NCI-H526 (cell line): ENCODE measurements around the gene KRT5.
"Not testable (repeated sequence)": the region's sequence is repeated elsewhere in the genome, so short reads cannot be mapped to it uniquely, and the experiment has no call there.

Experiments
- DNase-seq, 2 experiments: peaks; one replicate each; lab custom pipeline; 2025; lab: John Stamatoyannopoulos, UW

Gene KRT5

GRCh38 chr12:52494518-52494917, 25.7 kb downstream of the KRT5 start:
- DNase-seq, result no peak

GRCh38 chr12:52494100-52494499, 26.1 kb downstream of the KRT5 start:
- DNase-seq, result no peak

GRCh38 chr12:52493172-52493571, 27.0 kb downstream of the KRT5 start, which contains the start of gene KRT6A:
Gene KRT6A (minus strand): TSS chr12:52493257. CDS start chr12:52493188, 69 bp downstream.
- no peak for DNase-seq

GRCh38 chr12:52492405-52492804, 27.8 kb downstream of the KRT5 start:
- not testable (repeated sequence) for DNase-seq

GRCh38 chr12:52491495-52491894, 28.7 kb downstream of the KRT5 start:
- DNase-seq, result not testable (repeated sequence)

GRCh38 chr12:52488736-52489135, 31.5 kb downstream of the KRT5 start:
- DNase-seq, result no peak

GRCh38 chr12:52487744-52488443, 32.3 kb downstream of the KRT5 start:
- DNase-seq, result not testable (repeated sequence)

- DNase-seq, result no peak
Observed at GRCh38 chr12:52487211-52487610, 33.0 kb downstream of the KRT5 start.

- DNase-seq, result no peak
Observed at GRCh38 chr12:52486166-52487105, 33.8 kb downstream of the KRT5 start.

- no peak for DNase-seq
Observed at GRCh38 chr12:52480073-52480472, 40.1 kb downstream of the KRT5 start.

GRCh38 chr12:52477651-52478050, 42.5 kb downstream of the KRT5 start:
- no peak for DNase-seq

GRCh38 chr12:52474212-52474611, 46.0 kb downstream of the KRT5 start:
- no peak for DNase-seq

- DNase-seq, result no peak
Observed at GRCh38 chr12:52473768-52474167, 46.4 kb downstream of the KRT5 start, which contains the start of gene KRT6C. Gene KRT6C (minus strand): TSS chr12:52473805. CDS start chr12:52473737, 68 bp downstream.

- DNase-seq, result no peak
Observed at GRCh38 chr12:52469853-52470252, 50.3 kb downstream of the KRT5 start.

GRCh38 chr12:52464897-52465296, 55.3 kb downstream of the KRT5 start:
- no peak for DNase-seq
